Thyroid gland (tissue), 4 donors: ENCODE measurements around the gene COMMD9.

Experiments
- CTCF ChIP-seq, 6 experiments: fragments of 200-600 bp in 3 of 6; fragments of 450-650 bp in 3 of 6; sonication (generic) in 3 of 6; IDR thresholded peaks; one replicate each; pipeline ENCODE4 v1.5.1; 2016 to 2019; ENCODE audit warnings: antibody characterized with exemption in 6 of 6, mild to moderate bottlenecking in 2 of 6, inconsistent platforms in 1 of 6, moderate library complexity in 1 of 6
- POLR2A ChIP-seq, 2 donors: fragments of 450-650 bp; IDR thresholded peaks; one replicate each; pipeline ENCODE4 v1.6.1; 2017; ENCODE audit warnings: antibody characterized with exemption in 2 of 2, mild to moderate bottlenecking in 2 of 2, moderate library complexity in 1 of 2

DNA sequence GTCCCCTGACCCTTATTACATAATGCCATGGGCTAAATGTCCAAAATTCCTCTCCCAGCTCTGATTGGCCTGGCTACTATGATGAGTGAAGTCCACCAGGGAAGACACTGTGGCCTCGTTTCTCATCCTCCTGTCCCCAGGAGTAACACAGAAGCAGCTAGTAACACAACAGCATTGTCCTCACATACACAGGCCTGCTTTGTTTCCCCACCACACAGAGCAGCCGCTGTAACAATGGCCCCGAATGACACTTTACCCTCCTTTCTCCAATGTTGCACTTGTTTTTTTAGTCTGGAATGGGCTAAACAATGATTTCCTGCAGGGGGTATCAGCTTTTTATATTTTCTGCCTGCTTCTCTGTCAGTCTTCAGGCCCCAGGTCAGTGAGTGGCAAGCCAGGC is 6.7 kb upstream of the COMMD9 start, which contains the start of gene PRR5L:
- TF ChIP-seq POLR2A (IDR thresholded peaks at IDR 0.05) (no peak), CTCF (IDR thresholded peaks at IDR 0.05) (no peak)
